Stimulated activated CD4-positive, alpha-beta T cell treated with anti-CD3 and anti-CD28 coated beads, TNF-alpha, amount 100 ng/mL, for 48 hours (primary cell): ENCODE measurements around the gene SNX18.
"Not testable (repeated sequence)": the region's sequence is repeated elsewhere in the genome, so short reads cannot be mapped to it uniquely, and the experiment has no call there.

Experiments used
- DNase-seq, 3 donors: peaks; one replicate each; pipeline ENCODE4 v3.0.0-alpha.2; 2020; ENCODE audit warnings: low read depth in 3 of 3

The SNX18 gene

GRCh38 chr5:54517512-54518145, at the start of gene SNX18:
SNX18 (plus strand) TSS chr5:54517759; CDS start chr5:54517953, 194 bp downstream.
- peak; percentile 79 to 84 (median 84) for DNase-seq

GRCh38 chr5:54469622-54470021, 47.9 kb upstream of the SNX18 start:
- no peak for DNase-seq

GRCh38 chr5:54470128-54470527, 47.4 kb upstream of the SNX18 start:
- DNase-seq = no peak

GRCh38 chr5:54470677-54471076, 46.9 kb upstream of the SNX18 start:
- DNase-seq = no peak

GRCh38 chr5:54471398-54471797, 46.2 kb upstream of the SNX18 start:
- no peak for DNase-seq

- no peak for DNase-seq
These were observed 40.9 kb upstream of the SNX18 start for GRCh38 chr5:54476682-54477081.

GRCh38 chr5:54477941-54478478, 39.5 kb upstream of the SNX18 start:
- no peak for DNase-seq

GRCh38 chr5:54480296-54480695, 37.3 kb upstream of the SNX18 start:
- DNase-seq = no peak

GRCh38 chr5:54484219-54484894, 33.2 kb upstream of the SNX18 start:
- DNase-seq = no peak

GRCh38 chr5:54485659-54486058, 31.9 kb upstream of the SNX18 start:
- not testable (repeated sequence) for DNase-seq

- DNase-seq = not testable (repeated sequence)
These were observed 27.9 kb upstream of the SNX18 start for GRCh38 chr5:54489648-54489979.

- no peak for DNase-seq
These were observed 26.2 kb upstream of the SNX18 start for GRCh38 chr5:54491326-54491725.

GRCh38 chr5:54492178-54492577, 25.4 kb upstream of the SNX18 start:
- DNase-seq = no peak

- no peak for DNase-seq
These were observed 22.5 kb upstream of the SNX18 start for GRCh38 chr5:54495027-54495426.

- DNase-seq = no peak
These were observed 3.3 kb upstream of the SNX18 start for GRCh38 chr5:54514291-54514690.

- no peak for DNase-seq
These were observed 2.6 kb upstream of the SNX18 start for GRCh38 chr5:54514841-54515432.

- no peak for DNase-seq
These were observed 1.9 kb upstream of the SNX18 start for GRCh38 chr5:54515634-54516033.

- DNase-seq = no peak
These were observed 1.4 kb upstream of the SNX18 start for GRCh38 chr5:54516051-54516655.

- no peak for DNase-seq
These were observed 416 bp upstream of the SNX18 start for GRCh38 chr5:54517174-54517511.

GRCh38 chr5:54518146-54518817, 723 bp downstream of the SNX18 start:
- peak; percentile 22 to 48 (median 34) for DNase-seq

GRCh38 chr5:54518818-54519508, 1.4 kb downstream of the SNX18 start:
- no peak for DNase-seq

GRCh38 chr5:54519509-54519876, 1.9 kb downstream of the SNX18 start:
- no peak for DNase-seq
